Esophagus (tissue), 2 donors: ENCODE data around the gene UMAD1. TPM values are rescaled to one million over a fixed set of nuclear protein-coding genes. Genes with fewer than 3 reads are reported as not detected.

Experiments used
- H3K27ac ChIP-seq, 2 donors: one replicate each; pipeline ENCODE4 v1.5.1; 2013; ENCODE audit warnings: low read depth in 2 of 2, mild to moderate bottlenecking in 2 of 2, inconsistent platforms in 1 of 2, low read length in 1 of 2, moderate library complexity in 1 of 2
- H3K27me3 ChIP-seq, 2 donors: one replicate each; pipeline ENCODE4 v1.6.1; 2013; ENCODE audit warnings: low read length in 2 of 2, control low read depth in 1 of 2, mild to moderate bottlenecking in 1 of 2; ENCODE audit not compliant: insufficient read depth in 2 of 2, control insufficient read depth in 1 of 2
- H3K36me3 ChIP-seq, 2 donors: one replicate each; pipeline ENCODE4 v1.6.1; 2013; ENCODE audit warnings: low read length in 1 of 2; ENCODE audit not compliant: control insufficient read depth in 2 of 2, insufficient read depth in 2 of 2
- H3K4me1 ChIP-seq, 2 donors: one replicate each; pipeline ENCODE4 v1.6.1; 2013; ENCODE audit warnings: low read length in 1 of 2; ENCODE audit not compliant: control insufficient read depth in 2 of 2, insufficient read depth in 2 of 2
- H3K4me3 ChIP-seq, 2 donors: one replicate each; pipeline ENCODE4 v1.5.1; 2013; ENCODE audit warnings: low read length in 2 of 2, mild to moderate bottlenecking in 2 of 2, low read depth in 1 of 2, moderate library complexity in 1 of 2
- H3K9me3 ChIP-seq, 2 donors: one replicate each; pipeline ENCODE4 v1.6.1; 2013; ENCODE audit warnings: mild to moderate bottlenecking in 2 of 2, low read depth in 1 of 2, low read length in 1 of 2, moderate library complexity in 1 of 2; ENCODE audit not compliant: control insufficient read depth in 2 of 2, insufficient read depth in 1 of 2
- WGBS, 2 donors: extraction: QIAGEN DNeasy Blood & Tissue Kit; methylation state at CpG; one replicate each; pipeline ENCODE4 v1.1.7; 2013; 5-methylcytosine and 5-hydroxymethylcytosine counted together
- polyA plus RNA-seq, 2 donors: library from polyadenylated mRNA; stranded (reverse); fragments of 200-250 nt; gene quantifications; one replicate each; pipeline ENCODE4 v1.2.3, GENCODE V29; 2013
- donor health status: healthy with polysubstance abuse.
- donor health status: Bipolar disorder and iron deficiency.

Gene UMAD1
- polyA plus RNA-seq, 2 donors: 1.8 to 4.9 TPM

GRCh38 chr7:7895754-7896153 lies 255.2 kb downstream of the UMAD1 start:
- 61 to 82% methylated on average over 4 of the region's 4 CpGs for WGBS, 2 donors
- H3K27ac ChIP-seq: no peak overlapping the region
- H3K27me3 ChIP-seq: no peaks in the 10 kb centered on the region
- H3K9me3 ChIP-seq: no peaks in the 10 kb centered on the region
- no peak overlapping the region for H3K4me3 ChIP-seq
- no peaks in the 10 kb centered on the region for H3K4me1 ChIP-seq
- no peaks in the 10 kb centered on the region for H3K36me3 ChIP-seq

DNA sequence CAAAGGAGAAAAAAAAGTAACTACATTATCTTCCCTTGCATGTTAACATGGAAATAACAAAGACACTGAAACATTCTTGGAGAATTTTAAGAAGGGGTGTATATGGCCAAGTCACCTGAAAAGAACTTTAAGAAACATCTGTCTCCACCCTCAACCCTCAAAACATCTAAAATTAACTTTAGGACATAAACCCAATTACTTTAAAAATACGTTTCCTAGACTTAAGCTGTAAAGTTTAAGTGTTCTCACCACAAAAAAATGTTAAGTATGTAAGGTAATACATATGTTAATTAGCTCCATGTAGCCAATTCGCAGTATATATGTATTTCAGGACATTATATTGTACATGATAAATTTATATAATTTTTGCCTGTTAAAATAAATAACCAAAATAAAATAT lies 257.0 kb downstream of the UMAD1 start:
- Histone ChIP-seq H3K9me3 (no peaks in the 10 kb centered on the region), H3K4me1 (no peaks in the 10 kb centered on the region), H3K4me3 (no peak overlapping the region), H3K27me3 (no peaks in the 10 kb centered on the region), H3K27ac (no peak overlapping the region), H3K36me3 (no peaks in the 10 kb centered on the region)
- WGBS, 2 donors: 76 to 83% methylated on average over 2 of the region's 2 CpGs

DNA sequence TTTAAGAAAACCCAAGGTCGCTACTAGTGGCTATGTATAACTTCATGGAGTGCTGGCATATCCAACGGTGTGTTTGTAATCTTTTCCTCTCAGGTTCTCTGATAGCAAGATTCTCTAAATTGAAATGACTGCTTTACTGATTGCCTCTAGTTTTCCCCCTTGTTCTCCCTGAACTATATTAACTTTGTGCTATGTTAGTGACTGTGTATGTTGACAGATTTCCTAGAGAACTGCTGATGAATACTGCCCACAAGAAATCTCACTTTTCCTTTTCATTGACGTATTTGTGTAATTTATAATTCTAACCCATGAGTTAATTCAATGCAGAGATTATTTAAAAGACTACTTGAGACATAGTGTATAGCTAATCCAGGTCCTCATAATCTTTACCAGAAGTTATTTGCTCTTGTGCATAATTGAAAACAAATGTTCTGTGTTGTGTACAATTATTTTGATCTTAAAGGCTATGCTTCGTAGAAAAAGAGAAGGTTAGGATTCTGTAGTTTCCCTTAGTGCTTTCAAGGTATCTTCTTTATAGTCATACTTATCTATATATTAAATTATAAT lies 257.5 kb downstream of the UMAD1 start:
- H3K27ac ChIP-seq: no peak overlapping the region
- H3K4me3 ChIP-seq: no peak overlapping the region
- WGBS, 2 donors: 76 to 78% methylated on average over 4 of the region's 4 CpGs
- no peaks in the 10 kb centered on the region for H3K9me3 ChIP-seq
- no peaks in the 10 kb centered on the region for H3K4me1 ChIP-seq
- no peaks in the 10 kb centered on the region for H3K27me3 ChIP-seq
- no peaks in the 10 kb centered on the region for H3K36me3 ChIP-seq

- H3K27me3 ChIP-seq: no peaks in the 10 kb centered on the region
- 93 to 98% methylated on average over 2 of the region's 2 CpGs for WGBS, 2 donors
Measured at GRCh38 chr7:7902845-7903244, 262.3 kb downstream of the UMAD1 start.

DNA sequence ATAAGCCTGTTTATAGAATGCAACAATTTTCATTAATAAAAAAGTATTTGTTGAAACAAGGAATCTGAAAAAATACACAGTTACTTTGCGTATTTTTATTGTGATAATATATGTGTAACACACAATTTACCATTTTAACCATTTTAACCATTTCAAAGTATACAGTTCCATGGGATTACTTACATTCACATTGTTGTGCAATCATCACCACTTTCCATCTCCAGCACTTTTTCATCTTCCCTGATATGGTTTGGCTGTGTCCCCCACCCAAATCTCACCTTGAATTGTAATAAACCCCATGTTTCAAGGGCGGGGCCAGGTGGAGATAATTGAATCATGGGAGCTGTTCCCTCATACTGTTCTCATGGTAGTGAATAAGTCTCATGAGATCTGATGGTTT lies 266.8 kb downstream of the UMAD1 start:
- no peaks in the 10 kb centered on the region for H3K9me3 ChIP-seq
- WGBS, 2 donors: 99 to 100% methylated on average over 2 of the region's 2 CpGs

More at GRCh38 chr7:7902845-7903244, 262.3 kb downstream of the UMAD1 start:
- Histone ChIP-seq H3K9me3 (no peaks in the 10 kb centered on the region), H3K4me3 (no peak overlapping the region), H3K27ac (no peak overlapping the region), H3K4me1 (no peaks in the 10 kb centered on the region), H3K36me3 (no peaks in the 10 kb centered on the region)

DNA sequence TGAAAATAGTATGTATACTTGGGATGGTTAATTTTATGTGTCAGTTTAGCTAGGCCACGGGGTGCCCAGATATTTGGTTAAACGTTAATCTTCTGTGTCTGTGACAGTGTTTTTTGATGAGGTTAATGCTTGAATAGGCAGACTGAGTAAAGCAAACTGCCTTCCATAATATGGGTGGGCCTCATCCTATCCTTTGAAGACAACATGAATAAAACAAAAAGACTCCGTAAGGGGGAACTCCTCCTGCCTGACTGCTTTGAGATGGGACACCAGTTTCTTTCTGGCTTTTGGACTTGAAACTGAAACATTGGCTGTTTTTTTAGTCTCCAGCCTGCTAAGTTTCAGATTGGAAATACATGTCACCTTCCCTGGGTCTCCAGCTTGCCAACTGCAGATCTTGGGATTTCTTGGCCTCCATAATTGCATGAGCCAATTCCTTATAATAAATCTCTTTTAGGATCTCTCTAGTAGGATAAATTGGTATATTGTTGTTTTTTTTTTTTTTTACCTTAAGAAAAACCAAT lies 268.1 kb downstream of the UMAD1 start:
- no peaks in the 10 kb centered on the region for H3K36me3 ChIP-seq

More for the DNA sequence above, 266.8 kb downstream of the UMAD1 start:
- no peak overlapping the region for H3K4me3 ChIP-seq
- H3K27ac ChIP-seq: no peak overlapping the region
- no peaks in the 10 kb centered on the region for H3K27me3 ChIP-seq
- H3K4me1 ChIP-seq: no peaks in the 10 kb centered on the region
- H3K36me3 ChIP-seq: no peaks in the 10 kb centered on the region

GRCh38 chr7:7909376-7909775 lies 268.8 kb downstream of the UMAD1 start:
- Histone ChIP-seq H3K4me3 (no peak overlapping the region), H3K36me3 (no peaks in the 10 kb centered on the region), H3K9me3 (no peaks in the 10 kb centered on the region), H3K4me1 (no peaks in the 10 kb centered on the region), H3K27me3 (no peaks in the 10 kb centered on the region), H3K27ac (no peak overlapping the region)
- 60 to 62% methylated on average over 4 of the region's 4 CpGs for WGBS, 2 donors

More for the DNA sequence above, 268.1 kb downstream of the UMAD1 start:
- Histone ChIP-seq H3K4me1 (no peaks in the 10 kb centered on the region), H3K27me3 (no peaks in the 10 kb centered on the region), H3K9me3 (no peaks in the 10 kb centered on the region), H3K27ac (no peak overlapping the region), H3K4me3 (no peak overlapping the region)
- WGBS, 2 donors: 62 to 72% methylated on average over 3 of the region's 3 CpGs

DNA sequence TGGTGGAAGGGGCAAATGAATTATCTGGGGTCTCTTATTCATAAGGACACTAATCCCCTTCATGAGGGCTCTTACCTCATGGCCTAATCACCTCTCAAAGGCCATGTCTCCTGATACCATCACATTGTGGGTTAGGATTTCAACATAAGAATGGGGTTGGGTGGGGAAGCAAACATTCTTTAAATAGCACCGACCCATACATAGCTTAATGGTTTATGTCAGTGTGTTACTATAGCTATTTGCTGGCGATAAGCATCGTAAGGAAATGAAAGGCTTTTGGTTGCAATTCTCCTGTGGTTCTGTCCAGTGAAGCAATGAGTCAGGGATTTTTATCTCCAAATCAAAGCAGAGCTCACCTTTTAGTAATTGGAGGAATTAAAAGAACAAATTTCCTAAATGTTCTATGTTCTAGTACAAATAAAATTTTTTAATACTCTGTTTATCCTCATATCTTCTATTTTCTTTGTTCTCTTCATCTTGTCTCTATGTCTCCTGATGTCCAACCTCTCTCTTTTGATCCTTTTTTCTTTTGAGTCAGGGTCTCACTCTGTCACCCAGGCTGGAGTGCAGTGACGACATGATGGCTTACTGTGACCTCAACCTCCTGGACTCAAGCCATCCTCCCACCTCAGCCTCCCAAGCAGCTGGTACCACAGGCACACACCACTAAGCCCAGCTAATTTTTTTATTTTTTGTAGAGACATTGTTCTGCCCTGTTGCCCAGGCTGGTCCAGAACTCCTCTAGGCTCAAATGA lies 271.0 kb downstream of the UMAD1 start:
- Histone ChIP-seq H3K4me3 (no peak overlapping the region), H3K27me3 (no peaks in the 10 kb centered on the region), H3K9me3 (no peaks in the 10 kb centered on the region), H3K36me3 (no peaks in the 10 kb centered on the region), H3K27ac (no peak overlapping the region), H3K4me1 (no peaks in the 10 kb centered on the region)
- 71 to 75% methylated on average over 4 of the region's 4 CpGs for WGBS, 2 donors

GRCh38 chr7:7912937-7913336 lies 272.4 kb downstream of the UMAD1 start:
- Histone ChIP-seq H3K27me3 (no peaks in the 10 kb centered on the region), H3K9me3 (no peaks in the 10 kb centered on the region), H3K36me3 (no peaks in the 10 kb centered on the region), H3K27ac (no peak overlapping the region), H3K4me3 (no peak overlapping the region), H3K4me1 (no peaks in the 10 kb centered on the region)
- 85 to 93% methylated on average over 3 of the region's 3 CpGs for WGBS, 2 donors

DNA sequence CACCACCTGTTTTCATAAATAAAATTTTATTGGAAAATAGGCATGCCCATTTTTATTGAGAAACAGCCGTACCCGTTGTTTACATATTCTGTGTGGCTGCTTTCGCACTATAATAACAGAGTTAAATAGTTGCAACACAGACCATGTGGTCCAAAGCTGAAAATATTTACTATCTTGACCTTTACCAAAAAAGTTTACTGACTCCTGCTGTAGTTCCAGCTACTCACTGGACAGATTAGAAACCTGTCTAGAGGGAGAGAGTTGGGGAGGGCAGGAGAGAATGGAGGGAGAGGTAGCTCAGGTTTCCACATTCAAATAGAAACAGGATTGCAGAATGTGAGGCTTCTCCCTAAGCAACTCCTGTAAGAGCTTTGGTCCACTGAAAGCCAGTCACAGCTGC lies 273.0 kb downstream of the UMAD1 start:
- no peak overlapping the region for H3K4me3 ChIP-seq
- 74 to 93% methylated on average over 3 of the region's 3 CpGs for WGBS, 2 donors

More for the DNA sequence above, 273.0 kb downstream of the UMAD1 start:
- H3K4me1 ChIP-seq: no peaks in the 10 kb centered on the region
- H3K27me3 ChIP-seq: no peaks in the 10 kb centered on the region
- no peak overlapping the region for H3K27ac ChIP-seq
- no peaks in the 10 kb centered on the region for H3K9me3 ChIP-seq
- H3K36me3 ChIP-seq: no peaks in the 10 kb centered on the region
